Transverse colon (tissue), 4 donors: ENCODE measurements around the gene DGAT2L6. TPM values are rescaled to one million over a fixed set of nuclear protein-coding genes. Genes with fewer than 3 reads are reported as not detected.
A peak's percentile ranks its signal among the peaks of the same experiment; 100 is the strongest.
"Not testable (repeated sequence)": the region's sequence is repeated elsewhere in the genome, so short reads cannot be mapped to it uniquely, and the experiment has no call there.

Experiments
- DNase-seq: peaks from one replicate; pipeline ENCODE4 v3.0.0-alpha.2; 2019
- H3K27ac ChIP-seq, 4 donors: fragments of 200-600 bp; sonication (generic); 2 replicates each; pipeline ENCODE4 v1.5.1; 2016 to 2018; ENCODE audit warnings: inconsistent platforms in 4 of 4
- H3K27me3 ChIP-seq: fragments of 200-600 bp; sonication (generic); 2 replicates; pipeline ENCODE4 v1.5.1; 2017; ENCODE audit warnings: inconsistent platforms
- H3K36me3 ChIP-seq, 4 donors: fragments of 200-600 bp; sonication (generic); 2 replicates each; pipeline ENCODE4 v1.5.1; 2017 to 2019; ENCODE audit warnings: inconsistent platforms in 4 of 4
- H3K4me1 ChIP-seq, 4 donors: fragments of 200-600 bp; sonication (generic); 2 replicates each; pipeline ENCODE4 v1.5.1; 2017 to 2020; ENCODE audit warnings: inconsistent platforms in 4 of 4
- H3K4me3 ChIP-seq, 4 donors: fragments of 200-600 bp; sonication (generic); 1 replicate in 1 of 4; 2 replicates in 3 of 4; pipeline versions ENCODE4 v1.5.1 to v1.6.1; 2017 to 2019; ENCODE audit warnings: inconsistent platforms in 4 of 4
- H3K9me3 ChIP-seq, 2 donors: fragments of 200-600 bp; sonication (generic); 2 replicates each; pipeline ENCODE4 v1.5.1; 2017 to 2019; ENCODE audit warnings: inconsistent platforms in 2 of 2
- CTCF ChIP-seq, 5 experiments: fragments of 200-600 bp in 3 of 5; fragments of 450-650 bp in 2 of 5; sonication (generic) in 3 of 5; IDR thresholded peaks; 1 replicate in 2 of 5; 2 replicates in 3 of 5; pipeline ENCODE4 v1.5.1; 2016 to 2017; ENCODE audit warnings: antibody characterized with exemption in 5 of 5, inconsistent platforms in 3 of 5, mild to moderate bottlenecking in 2 of 5, moderate library complexity in 1 of 5
- EP300 ChIP-seq: sonication (generic); formaldehyde crosslinking; IDR thresholded peaks from one replicate; pipeline ENCODE4 v1.6.1; 2017; ENCODE audit warnings: antibody characterized with exemption, low read depth
- POLR2A ChIP-seq: fragments of 450-650 bp; IDR thresholded peaks from one replicate; pipeline ENCODE4 v1.6.1; 2016; ENCODE audit warnings: antibody characterized with exemption, mild to moderate bottlenecking, moderate library complexity
- POLR2AphosphoS5 ChIP-seq, 3 donors: sonication (generic); formaldehyde crosslinking; IDR thresholded peaks; one replicate each; pipeline ENCODE4 v1.6.1; 2016; ENCODE audit warnings: antibody characterized with exemption in 3 of 3
- WGBS, 2 donors: methylation state at CpG; one replicate each; pipeline ENCODE4 v1.1.5; 2018; ENCODE audit warnings: low coverage in 1 of 2; 5-methylcytosine and 5-hydroxymethylcytosine counted together
- in situ Hi-C, 4 donors: fragments of 200-750 bp; cut with MboI; loops; one replicate each; pipeline versions ENCODE4 v1.15.0 to v1.15.1; 2017; ENCODE audit warnings: low sequenced_read_pairs in 3 of 4, low pct_ligation_motif_present in 1 of 4, low pct_unique_long_range_greater_than_20kb in 1 of 4
- intact Hi-C: fragments of 100-400 bp; cut with DNase I; formaldehyde crosslinking; loops from one replicate; pipeline ENCODE4 v1.15.1; 2023; ENCODE audit warnings: low total_unique reads
- total RNA-seq, 4 donors: library from RNA; depleted of rRNA; stranded (reverse); fragments of >200 nt; gene quantifications; one replicate each; pipeline ENCODE4 v1.1.0, GENCODE V29; 2016

DGAT2L6 gene
- total RNA-seq, 4 donors from 2014 or later, result not detected

GRCh38 chrX:70196961-70197720 is 19.9 kb downstream of the DGAT2L6 start:
- no peaks in the 10 kb centered on the region for H3K4me1 ChIP-seq
- 8 to 17% methylated on average over 3 to 12 of the region's 12 CpGs for WGBS, 2 donors
- intact Hi-C loops (no loop called here), in situ Hi-C loops (loop anchor here in 1 of 4 donors (25.0 kb wide), 1 partner anchor 90 kb away; the partner anchor contains the start of genes KIF4A, PDZD11 and RAB41)
- no peaks in the 10 kb centered on the region for H3K36me3 ChIP-seq
- no peaks in the 10 kb centered on the region for H3K9me3 ChIP-seq
- TF ChIP-seq POLR2AphosphoS5 (IDR thresholded peaks at IDR 0.05) (no peak), CTCF (IDR thresholded peaks at IDR 0.05) (peak; percentile 55 to 64 (median 59)), POLR2A (no peak), EP300 (no peak)
- no peak overlapping the region for H3K27ac ChIP-seq
- no peak overlapping the region for H3K4me3 ChIP-seq
- peak; percentile 62 for DNase-seq
- H3K27me3 ChIP-seq, result no peaks in the 10 kb centered on the region

GRCh38 chrX:70201732-70202131 is 24.4 kb downstream of the DGAT2L6 start:
- in situ Hi-C loops, result no loop called here
- Histone ChIP-seq H3K4me3 (no peak overlapping the region), H3K27me3 (no peaks in the 10 kb centered on the region), H3K36me3 (no peaks in the 10 kb centered on the region), H3K9me3 (no peaks in the 10 kb centered on the region), H3K27ac (no peak overlapping the region), H3K4me1 (no peaks in the 10 kb centered on the region)
- intact Hi-C loops, result no loop called here
- no peak for DNase-seq
- TF ChIP-seq POLR2AphosphoS5 (IDR thresholded peaks at IDR 0.05) (no peak), EP300 (no peak), POLR2A (no peak), CTCF (IDR thresholded peaks at IDR 0.05) (no peak)
- 86% methylated on average over 5 of the region's 5 CpGs; no CpG with 5 or more reads in 1 of the 2 donors for WGBS, 2 donors

GRCh38 chrX:70208479-70208878 is 31.2 kb downstream of the DGAT2L6 start:
- in situ Hi-C loops, result no loop called here
- H3K36me3 ChIP-seq, result no peaks in the 10 kb centered on the region
- H3K27ac ChIP-seq, result no peak overlapping the region
- H3K27me3 ChIP-seq, result no peaks in the 10 kb centered on the region
- intact Hi-C loops, result no loop called here
- no peak for DNase-seq
- TF ChIP-seq CTCF (IDR thresholded peaks at IDR 0.05), result no peak
- no peaks in the 10 kb centered on the region for H3K4me1 ChIP-seq
- no peak overlapping the region for H3K4me3 ChIP-seq
- no peaks in the 10 kb centered on the region for H3K9me3 ChIP-seq

- H3K27ac ChIP-seq, H3K4me3 ChIP-seq, DNase-seq, intact Hi-C loops, H3K27me3 ChIP-seq, H3K36me3 ChIP-seq, H3K4me1 ChIP-seq, in situ Hi-C loops, H3K9me3 ChIP-seq: not testable (repeated sequence)
- 56% methylated on average over 6 of the region's 6 CpGs; no CpG with 5 or more reads in 1 of the 2 donors for WGBS, 2 donors
Observed at GRCh38 chrX:70209570-70209969, 32.3 kb downstream of the DGAT2L6 start.
